NOMO-1 treated with DMSO at 0.1 percent for 48 hours (cell line): ENCODE data around the gene BRINP1.

ENCODE experiments used
- DNase-seq: peaks from one replicate; lab custom pipeline; 2025; ENCODE audit not compliant: unreplicated experiment; lab: John Stamatoyannopoulos, UW

BRINP1 gene

DNA sequence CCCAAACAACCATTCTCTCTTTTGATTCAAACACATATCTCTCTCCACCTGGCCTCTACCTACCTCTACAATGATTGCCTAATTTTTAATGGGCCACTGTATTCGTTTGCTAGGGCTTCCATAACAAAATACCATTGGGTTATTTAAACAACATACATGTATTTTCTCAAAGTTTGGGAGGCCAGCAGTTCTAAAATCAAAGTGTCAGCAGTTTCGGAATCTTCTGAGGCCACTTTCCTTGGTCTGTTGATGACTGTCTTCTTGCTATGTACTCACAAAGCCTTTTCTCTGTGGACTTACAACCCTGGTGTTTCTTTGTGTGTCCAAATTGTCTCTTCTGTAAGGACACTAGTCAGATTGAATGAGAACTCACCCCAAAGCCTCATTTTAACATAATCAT, 214.7 kb downstream of the BRINP1 start:
- no peak for DNase-seq

DNA sequence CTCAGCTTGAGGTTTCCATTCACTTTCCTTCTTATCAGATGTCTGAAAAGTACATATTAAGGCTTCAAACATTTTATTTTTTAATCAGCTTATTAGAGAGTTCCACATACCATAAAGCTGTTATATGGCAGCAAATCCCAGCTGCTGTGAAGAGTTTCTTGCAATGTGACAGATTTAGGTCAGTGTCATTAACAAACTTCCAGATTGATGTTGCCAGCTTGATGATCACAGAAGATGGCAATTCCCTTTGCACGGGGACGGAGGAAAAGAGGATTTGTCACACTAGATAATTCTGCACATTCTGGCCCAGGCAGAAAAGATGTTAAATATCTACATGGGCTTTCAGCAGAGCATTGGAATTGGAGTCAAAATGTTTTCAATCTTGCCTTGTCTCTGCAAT, 215.8 kb downstream of the BRINP1 start:
- no peak for DNase-seq

DNA sequence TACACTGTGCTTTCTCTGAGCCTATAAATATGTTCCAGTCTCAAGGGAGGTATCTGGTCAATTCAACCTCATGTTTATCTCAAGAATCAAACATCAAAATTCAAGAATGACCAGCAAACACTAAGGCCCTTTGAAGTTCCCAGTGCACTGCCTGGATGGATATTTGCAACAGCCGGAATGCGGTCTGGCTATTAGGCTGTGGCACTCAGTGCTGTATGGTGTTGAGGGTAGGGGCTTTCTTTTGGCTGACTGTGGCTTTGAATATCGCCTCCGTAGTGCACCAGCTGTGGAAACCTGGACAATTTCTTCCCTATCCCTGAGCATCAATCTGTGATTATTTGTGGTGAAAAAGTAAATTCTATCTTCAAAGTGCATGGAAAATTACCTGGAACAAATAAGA, 220.4 kb downstream of the BRINP1 start:
- DNase-seq = no peak

DNA sequence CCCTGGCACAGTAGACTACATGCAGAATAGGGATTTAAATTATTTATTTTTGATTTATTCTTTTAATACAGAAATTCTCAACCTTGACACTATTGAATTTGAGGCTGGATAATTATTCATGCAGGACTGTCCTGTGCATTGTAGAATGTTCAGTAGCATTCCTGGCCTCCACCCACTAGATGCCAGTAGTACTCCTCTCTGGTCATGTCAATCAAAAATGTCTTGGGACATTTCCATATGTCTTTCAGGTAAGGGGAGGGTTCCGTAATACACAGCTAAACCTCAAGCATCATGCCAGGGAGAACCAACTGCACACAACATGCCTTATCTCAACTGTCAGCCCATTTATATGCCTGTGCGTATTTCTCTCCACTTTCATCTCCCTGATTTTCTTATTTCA, 231.8 kb downstream of the BRINP1 start:
- no peak for DNase-seq

DNA sequence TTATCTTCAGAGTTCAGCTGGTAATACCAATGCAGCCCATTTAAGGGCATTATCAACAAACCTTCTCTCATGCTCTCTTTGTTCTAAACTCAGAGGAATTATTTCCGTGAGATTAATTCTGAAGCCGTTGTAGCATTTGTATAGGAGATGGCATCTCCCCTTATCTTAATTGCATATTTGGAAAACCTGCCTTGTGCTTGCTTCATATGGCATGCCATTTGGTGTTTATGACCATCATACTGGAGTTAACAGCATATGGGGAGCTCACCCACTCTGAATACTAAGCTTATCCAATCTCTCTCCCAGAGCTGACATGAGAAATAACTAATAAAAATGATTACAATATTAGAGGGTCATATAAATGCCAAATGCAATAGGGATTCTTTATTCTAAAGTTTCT, 243.2 kb downstream of the BRINP1 start:
- DNase-seq = no peak

DNA sequence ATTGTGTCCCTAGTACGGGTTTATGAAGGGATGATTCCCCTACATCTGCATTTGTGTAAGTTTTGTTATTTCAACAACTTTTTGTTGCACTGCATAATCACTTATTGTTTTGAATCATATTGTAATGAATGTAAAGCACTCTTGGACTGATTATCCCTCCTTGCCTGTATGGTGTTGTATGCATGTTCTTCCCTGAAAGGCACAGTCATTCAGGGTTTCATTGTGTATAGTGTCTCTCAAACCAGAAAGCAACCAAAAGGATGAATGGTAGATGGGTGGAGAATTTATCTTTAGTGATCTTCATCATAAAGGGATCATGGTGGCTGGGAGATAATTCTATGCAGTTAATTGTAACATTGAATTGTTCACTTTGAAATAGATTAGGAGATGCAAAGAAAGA, 247.3 kb downstream of the BRINP1 start:
- DNase-seq = no peak

DNA sequence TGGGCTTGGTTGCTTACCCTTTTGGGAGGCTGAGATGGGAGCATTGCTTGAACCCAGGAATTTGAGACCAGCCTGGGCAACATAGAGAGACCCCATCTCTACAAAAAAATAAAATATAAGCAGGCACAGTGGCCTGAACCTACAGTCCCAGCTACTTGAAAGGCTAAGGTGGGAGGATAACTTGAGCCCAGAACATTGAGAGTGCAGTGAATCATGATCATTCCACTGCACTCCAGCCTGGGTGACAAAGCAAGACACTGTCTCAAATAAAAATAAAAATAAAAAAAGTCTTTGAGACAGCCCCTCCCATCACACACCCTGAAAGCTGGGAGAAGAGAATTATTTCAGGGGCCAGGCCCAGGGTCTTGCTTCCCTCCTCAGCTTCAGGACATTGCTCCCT, 251.8 kb downstream of the BRINP1 start:
- no peak for DNase-seq
